ENCODE results near the gene SHC3. TPM values are rescaled to one million over a fixed set of nuclear protein-coding genes. Genes with fewer than 3 reads are reported as not detected.

The SHC3 gene
- total RNA-seq, 4 donors from 2014 or later, result 0.51 to 3.5 (median 2.5) TPM

DNA sequence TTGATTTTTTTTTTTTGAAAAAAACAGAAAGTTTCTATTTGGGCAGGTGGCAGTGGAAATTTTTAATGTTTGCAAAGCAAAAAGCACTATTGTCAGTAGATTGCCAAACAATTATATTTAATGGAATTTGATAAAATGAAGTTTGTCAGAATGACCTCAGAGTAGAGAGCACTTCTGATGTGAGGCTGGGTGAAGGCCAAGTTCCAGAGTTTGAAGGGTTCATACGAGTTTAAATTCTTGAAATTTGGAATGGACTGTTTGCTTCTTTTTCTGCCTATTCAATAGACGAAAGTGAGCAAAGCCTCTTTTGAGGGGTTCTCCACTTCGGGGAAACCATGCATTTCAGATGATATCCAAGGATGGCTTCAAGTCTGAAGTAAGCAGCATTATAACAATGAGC lies 7.4 kb downstream of the SHC3 start:
- intact Hi-C loops (cut with DNase I; ENCODE audit: low total_unique reads), result no loop called here
- Histone ChIP-seq H3K4me3 (no peak overlapping the region), H3K36me3 (no peaks in the 10 kb centered on the region), H3K27ac (no peak overlapping the region), H3K4me1 (no peaks in the 10 kb centered on the region), H3K9me3 (no peaks in the 10 kb centered on the region), H3K27me3 (peaks cover 0 to under 1% of the 10 kb centered on the region in 2 donors)
- no peak for DNase-seq
- TF ChIP-seq, protein P1, sequence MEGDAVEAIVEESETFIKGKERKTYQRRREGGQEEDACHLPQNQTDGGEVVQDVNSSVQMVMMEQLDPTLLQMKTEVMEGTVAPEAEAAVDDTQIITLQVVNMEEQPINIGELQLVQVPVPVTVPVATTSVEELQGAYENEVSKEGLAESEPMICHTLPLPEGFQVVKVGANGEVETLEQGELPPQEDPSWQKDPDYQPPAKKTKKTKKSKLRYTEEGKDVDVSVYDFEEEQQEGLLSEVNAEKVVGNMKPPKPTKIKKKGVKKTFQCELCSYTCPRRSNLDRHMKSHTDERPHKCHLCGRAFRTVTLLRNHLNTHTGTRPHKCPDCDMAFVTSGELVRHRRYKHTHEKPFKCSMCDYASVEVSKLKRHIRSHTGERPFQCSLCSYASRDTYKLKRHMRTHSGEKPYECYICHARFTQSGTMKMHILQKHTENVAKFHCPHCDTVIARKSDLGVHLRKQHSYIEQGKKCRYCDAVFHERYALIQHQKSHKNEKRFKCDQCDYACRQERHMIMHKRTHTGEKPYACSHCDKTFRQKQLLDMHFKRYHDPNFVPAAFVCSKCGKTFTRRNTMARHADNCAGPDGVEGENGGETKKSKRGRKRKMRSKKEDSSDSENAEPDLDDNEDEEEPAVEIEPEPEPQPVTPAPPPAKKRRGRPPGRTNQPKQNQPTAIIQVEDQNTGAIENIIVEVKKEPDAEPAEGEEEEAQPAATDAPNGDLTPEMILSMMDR (IDR thresholded peaks at IDR 0.05), result no peak

DNA sequence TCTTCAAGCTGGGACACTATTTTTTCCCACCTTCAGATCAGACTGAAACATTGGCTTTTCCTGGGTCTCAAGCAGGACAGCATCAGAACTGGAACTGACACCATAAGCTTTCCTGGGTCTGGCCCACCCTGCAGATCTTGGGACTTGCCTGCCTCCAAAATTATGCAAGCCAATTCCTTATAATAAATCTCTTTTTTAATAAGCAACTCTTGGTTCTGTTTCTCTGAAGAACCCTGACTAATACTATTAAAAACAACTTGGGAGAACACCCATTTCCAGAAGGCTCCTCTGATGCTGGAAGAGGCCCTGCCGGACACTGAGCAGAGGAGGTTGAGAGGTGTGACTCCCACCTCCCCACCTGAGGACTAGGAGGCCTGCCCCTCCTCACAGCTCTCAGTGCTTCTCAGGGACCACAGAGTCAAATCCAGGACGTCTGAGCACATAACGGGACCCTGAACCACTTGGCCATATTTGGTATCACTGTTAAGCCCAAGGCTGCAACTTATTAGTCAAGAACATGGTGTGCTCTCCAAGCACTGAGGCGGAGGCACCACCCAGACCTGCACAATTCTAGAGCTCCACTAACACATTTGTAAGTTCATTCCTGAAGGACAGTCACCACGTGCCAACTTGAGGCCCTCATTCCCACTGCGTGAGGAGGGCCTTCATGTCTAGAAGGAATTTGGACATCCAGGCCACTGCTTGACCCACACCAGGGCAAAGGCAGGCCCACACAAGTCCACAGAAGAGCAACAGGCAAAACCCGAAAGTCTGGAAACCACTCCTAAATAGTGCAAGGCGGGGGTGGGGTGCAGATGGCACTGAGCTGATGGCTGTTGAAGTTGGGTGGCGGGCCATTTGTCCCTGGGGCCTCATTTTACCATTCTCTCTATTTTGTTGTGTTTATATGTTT lies 9.5 kb downstream of the SHC3 start:
- intact Hi-C loops (cut with DNase I; ENCODE audit: low total_unique reads), result no loop called here

DNA sequence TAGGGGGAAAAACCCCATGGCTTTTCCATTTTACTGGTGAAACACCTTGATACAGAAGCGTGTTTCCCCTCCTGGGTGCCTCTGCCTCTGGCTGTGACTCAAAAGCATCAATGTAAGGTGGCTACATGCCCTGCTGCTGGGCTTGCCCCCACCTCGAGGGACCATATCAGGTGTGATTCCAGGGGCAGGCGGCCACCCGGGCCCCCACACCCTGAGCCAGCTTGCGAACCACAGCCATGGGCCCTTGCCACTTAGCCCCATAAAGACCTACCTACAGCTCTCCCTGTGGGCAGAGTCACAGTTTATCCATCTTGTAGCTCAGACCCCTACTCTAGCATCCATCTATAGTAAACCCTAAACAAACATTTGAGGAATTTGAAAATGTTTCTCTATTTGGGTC lies 10.8 kb downstream of the SHC3 start:
- TF ChIP-seq, protein P1 (IDR thresholded peaks at IDR 0.05), result no peak
- no peak for TF ChIP-seq POLR2A (IDR thresholded peaks at IDR 0.05)
- Histone ChIP-seq H3K9me3 (no peaks in the 10 kb centered on the region), H3K36me3 (no peaks in the 10 kb centered on the region), H3K27ac (no peak overlapping the region), H3K4me3 (no peak overlapping the region), H3K27me3 (no peaks in the 10 kb centered on the region), H3K4me1 (no peaks in the 10 kb centered on the region)
- intact Hi-C loops (cut with DNase I; ENCODE audit: low total_unique reads), result no loop called here
- no peak for DNase-seq

More for the DNA sequence above, 9.5 kb downstream of the SHC3 start:
- H3K27me3 ChIP-seq, result no peaks in the 10 kb centered on the region
- H3K9me3 ChIP-seq, result no peaks in the 10 kb centered on the region
- no peaks in the 10 kb centered on the region for H3K36me3 ChIP-seq
- no peak for DNase-seq
- no peaks in the 10 kb centered on the region for H3K4me1 ChIP-seq
- no peak overlapping the region for H3K4me3 ChIP-seq
- TF ChIP-seq, protein P1 (IDR thresholded peaks at IDR 0.05), result no peak
- TF ChIP-seq POLR2A (IDR thresholded peaks at IDR 0.05), result no peak
- no peak overlapping the region for H3K27ac ChIP-seq

DNA sequence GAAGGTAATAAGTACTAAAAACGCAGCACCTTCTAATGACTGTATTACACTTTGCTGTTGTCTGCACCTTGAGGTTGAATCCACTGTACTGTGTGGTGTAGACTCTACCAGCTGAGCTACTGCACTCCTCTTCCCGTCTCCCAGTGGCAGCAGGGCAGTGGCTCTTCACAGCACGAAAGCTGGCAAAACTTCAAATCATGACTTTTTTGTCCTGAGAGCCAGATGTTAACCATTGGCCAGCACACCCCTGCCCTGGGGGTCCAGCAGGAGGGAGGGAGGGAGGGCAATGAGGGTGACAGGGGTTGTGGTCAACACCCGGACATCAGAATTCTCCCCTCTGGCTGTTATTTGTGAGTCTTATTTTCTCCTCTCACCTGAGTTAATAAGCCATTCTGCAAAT lies 11.8 kb downstream of the SHC3 start:
- H3K4me3 ChIP-seq, result no peak overlapping the region
- no peak for DNase-seq

DNA sequence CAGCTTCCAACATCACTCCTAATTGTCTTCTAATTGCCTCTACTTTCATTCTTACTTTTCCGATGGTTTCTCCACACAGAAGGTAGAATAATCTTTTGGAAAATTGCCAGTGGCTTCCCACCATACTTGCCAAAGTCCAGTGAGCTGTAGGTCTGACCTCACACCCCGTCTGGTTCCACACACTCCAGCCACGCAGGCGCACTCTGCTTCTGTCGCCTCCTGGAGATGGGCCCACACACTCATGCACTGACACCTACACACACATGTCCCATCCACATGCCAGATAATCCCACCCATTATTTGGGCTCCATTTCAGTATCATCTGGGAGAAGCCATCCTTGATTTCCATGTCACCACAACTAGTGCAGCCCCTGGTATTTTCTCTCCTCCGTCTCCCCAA lies 12.7 kb downstream of the SHC3 start:
- H3K4me3 ChIP-seq, result no peak overlapping the region
- DNase-seq, result no peak
- no peaks in the 10 kb centered on the region for H3K27me3 ChIP-seq
- no peaks in the 10 kb centered on the region for H3K4me1 ChIP-seq
- no peak overlapping the region for H3K27ac ChIP-seq
- TF ChIP-seq, protein P1 (IDR thresholded peaks at IDR 0.05), result no peak
- TF ChIP-seq POLR2A (IDR thresholded peaks at IDR 0.05), result no peak
- intact Hi-C loops (cut with DNase I; ENCODE audit: low total_unique reads), result no loop called here
- H3K9me3 ChIP-seq, result no peaks in the 10 kb centered on the region
- H3K36me3 ChIP-seq, result no peaks in the 10 kb centered on the region

More for the DNA sequence above, 11.8 kb downstream of the SHC3 start:
- TF ChIP-seq, protein P1 (IDR thresholded peaks at IDR 0.05), result no peak
- TF ChIP-seq POLR2A (IDR thresholded peaks at IDR 0.05), result no peak
- Histone ChIP-seq H3K27ac (no peak overlapping the region), H3K9me3 (no peaks in the 10 kb centered on the region), H3K27me3 (no peaks in the 10 kb centered on the region), H3K36me3 (no peaks in the 10 kb centered on the region), H3K4me1 (no peaks in the 10 kb centered on the region)
- intact Hi-C loops (cut with DNase I; ENCODE audit: low total_unique reads), result no loop called here
